ENCODE measurements around the gene ZNG1A.
"Not testable (repeated sequence)": the region's sequence is repeated elsewhere in the genome, so short reads cannot be mapped to it uniquely, and the experiment has no call there.

The ZNG1A gene

DNA sequence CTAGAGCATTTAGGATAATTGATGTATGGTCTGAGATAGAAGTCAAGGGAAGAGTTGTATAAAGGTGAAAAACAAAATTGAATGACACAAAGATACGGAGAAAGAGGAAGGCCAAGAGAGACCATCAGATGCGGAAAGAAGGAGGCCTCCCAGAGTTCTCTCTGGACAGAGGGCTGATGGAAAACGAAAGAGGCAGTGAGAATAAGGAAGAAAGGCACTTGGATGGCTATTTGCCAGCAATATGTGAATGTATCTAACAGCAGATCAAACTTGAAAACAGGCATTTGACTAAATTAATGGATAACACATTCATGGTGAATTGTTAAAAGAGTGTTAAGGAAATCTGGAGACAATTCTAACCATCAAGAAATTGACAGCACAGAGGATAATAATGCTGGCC lies 33.4 kb upstream of the ZNG1A start:
- TF ChIP-seq, protein P1, sequence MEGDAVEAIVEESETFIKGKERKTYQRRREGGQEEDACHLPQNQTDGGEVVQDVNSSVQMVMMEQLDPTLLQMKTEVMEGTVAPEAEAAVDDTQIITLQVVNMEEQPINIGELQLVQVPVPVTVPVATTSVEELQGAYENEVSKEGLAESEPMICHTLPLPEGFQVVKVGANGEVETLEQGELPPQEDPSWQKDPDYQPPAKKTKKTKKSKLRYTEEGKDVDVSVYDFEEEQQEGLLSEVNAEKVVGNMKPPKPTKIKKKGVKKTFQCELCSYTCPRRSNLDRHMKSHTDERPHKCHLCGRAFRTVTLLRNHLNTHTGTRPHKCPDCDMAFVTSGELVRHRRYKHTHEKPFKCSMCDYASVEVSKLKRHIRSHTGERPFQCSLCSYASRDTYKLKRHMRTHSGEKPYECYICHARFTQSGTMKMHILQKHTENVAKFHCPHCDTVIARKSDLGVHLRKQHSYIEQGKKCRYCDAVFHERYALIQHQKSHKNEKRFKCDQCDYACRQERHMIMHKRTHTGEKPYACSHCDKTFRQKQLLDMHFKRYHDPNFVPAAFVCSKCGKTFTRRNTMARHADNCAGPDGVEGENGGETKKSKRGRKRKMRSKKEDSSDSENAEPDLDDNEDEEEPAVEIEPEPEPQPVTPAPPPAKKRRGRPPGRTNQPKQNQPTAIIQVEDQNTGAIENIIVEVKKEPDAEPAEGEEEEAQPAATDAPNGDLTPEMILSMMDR (IDR thresholded peaks at IDR 0.05; ENCODE audit: control insufficient read depth, insufficient read depth, low read depth, low read length, missing control alignments) = no peak
- DNase-seq (ENCODE audit: low read depth) = no peak

DNA sequence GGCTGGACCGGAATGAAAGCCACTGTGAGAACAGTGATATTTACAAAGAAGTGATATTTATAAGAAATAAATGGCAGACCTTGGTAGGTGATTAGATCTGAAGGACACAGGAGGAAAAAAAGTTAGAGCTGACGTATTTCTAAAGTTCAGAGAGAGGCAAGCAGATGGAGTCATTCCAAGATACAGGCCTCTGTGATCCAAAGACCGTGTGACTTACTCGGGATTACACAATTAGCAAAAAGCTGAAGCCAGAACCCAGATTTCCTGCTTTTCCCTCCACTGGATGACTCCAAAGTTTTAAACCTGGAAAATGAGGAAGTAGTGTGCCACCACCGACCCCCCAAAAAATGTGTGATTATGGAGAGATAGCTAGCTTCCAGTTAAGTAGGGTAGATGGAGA lies 32.7 kb upstream of the ZNG1A start:
- H3K4me3 ChIP-seq (ENCODE audit: control insufficient read depth, low read depth, low read length) = no peak overlapping the region
- TF ChIP-seq, protein P1 (IDR thresholded peaks at IDR 0.05; ENCODE audit: control insufficient read depth, insufficient read depth, low read depth, low read length, missing control alignments) = no peak
- no peak for DNase-seq (ENCODE audit: low read depth)

More for the DNA sequence above, 33.4 kb upstream of the ZNG1A start:
- no peak overlapping the region for H3K4me3 ChIP-seq (ENCODE audit: control insufficient read depth, low read depth, low read length)

DNA sequence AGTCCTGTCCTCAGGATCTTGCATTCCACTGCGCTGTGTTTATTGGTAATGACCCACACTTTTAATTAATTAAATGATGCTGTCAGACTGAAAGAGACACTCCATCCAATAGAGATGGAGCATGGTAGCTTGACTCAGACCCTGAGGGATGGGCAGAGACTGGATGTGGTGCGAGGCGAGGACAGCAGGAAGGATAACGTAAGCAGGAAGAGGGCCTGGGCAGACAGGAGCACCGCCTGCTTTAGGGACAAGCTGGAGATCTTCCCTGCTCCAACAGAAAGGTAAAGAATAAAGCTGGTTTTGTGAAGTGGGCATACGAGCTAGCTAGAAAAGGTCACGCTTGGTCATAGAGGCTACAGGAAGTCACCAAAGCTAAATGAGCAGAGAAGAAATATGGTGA lies 32.2 kb upstream of the ZNG1A start:
- H3K4me3 ChIP-seq (ENCODE audit: control insufficient read depth, low read depth, low read length) = no peak overlapping the region
- no peak for DNase-seq (ENCODE audit: low read depth)
- TF ChIP-seq, protein P1 (IDR thresholded peaks at IDR 0.05; ENCODE audit: control insufficient read depth, insufficient read depth, low read depth, low read length, missing control alignments) = no peak

DNA sequence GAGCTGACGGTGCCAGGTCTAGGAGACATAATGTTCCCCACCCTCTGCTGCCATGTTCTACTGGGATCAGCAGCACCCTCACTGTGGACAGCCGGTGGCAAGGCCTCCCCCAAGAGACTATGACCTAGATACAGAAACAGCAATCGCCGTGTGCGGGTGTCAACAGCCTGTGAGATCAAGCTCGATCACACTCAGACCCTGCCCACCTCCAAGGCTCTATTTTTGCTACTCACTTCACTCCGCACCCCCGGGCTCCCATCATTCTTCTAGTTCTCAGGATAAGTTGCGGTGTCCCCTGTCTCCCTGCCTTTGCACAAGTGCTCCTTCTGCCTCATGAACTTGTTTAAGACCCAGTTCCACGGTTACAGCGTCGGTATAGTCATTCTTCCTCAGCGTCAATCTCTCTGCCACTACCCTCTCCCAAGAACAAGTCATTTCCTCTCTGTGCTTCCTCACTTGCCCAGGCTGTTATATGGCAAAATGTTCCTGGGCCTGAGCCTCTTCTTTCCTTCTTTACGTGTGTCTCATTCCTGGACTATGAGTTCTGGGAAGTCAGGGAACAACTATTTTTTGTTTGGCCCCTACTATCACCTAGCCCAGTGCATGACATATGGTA lies 30.4 kb upstream of the ZNG1A start:
- H3K4me3 ChIP-seq (ENCODE audit: control insufficient read depth, low read depth, low read length) = no peak overlapping the region
- TF ChIP-seq, protein P1 (IDR thresholded peaks at IDR 0.05; ENCODE audit: control insufficient read depth, insufficient read depth, low read depth, low read length, missing control alignments) = no peak
- no peak for DNase-seq (ENCODE audit: low read depth)

DNA sequence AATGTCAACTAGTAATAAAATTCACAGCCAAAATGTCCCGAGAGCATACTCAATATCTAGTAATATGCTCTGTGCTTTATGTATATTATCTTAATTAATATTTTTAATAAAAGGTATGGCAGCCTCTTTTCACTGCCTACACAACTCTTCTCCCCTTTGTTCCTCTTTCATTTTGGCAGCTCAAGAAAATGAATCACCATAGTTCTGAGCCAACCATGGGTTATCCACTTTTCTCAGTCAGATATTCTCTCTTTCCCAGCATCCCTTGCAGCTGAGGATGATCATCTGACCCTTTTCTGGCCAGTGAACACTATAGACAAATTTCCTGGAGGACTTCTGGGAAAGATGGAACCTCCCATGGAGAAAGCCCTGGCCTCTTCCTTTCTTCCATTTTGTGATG lies 27.6 kb upstream of the ZNG1A start:
- TF ChIP-seq, protein P1 (IDR thresholded peaks at IDR 0.05; ENCODE audit: control insufficient read depth, insufficient read depth, low read depth, low read length, missing control alignments) = no peak
- H3K4me3 ChIP-seq (ENCODE audit: control insufficient read depth, low read depth, low read length) = no peak overlapping the region
- DNase-seq (ENCODE audit: low read depth) = no peak

DNA sequence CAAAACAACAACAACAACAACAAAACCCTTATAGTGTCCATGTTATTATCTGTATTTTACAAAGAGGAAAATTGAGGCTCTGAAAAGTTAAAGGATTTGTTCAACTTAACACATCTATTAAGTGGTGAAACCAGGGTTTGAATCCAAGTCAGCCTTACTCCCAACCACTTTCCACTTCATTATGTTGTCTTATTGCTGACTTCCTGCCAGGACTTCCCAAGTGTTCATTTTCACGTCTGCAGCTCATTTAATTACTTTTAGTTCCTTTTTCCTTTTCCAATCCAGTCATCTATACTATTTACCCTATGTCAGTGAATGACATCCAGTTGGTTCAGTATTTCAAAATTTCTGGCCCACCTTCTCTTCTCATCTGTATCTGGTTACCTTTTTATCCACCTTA lies 20.7 kb upstream of the ZNG1A start:
- DNase-seq (ENCODE audit: low read depth); H3K4me3 ChIP-seq (ENCODE audit: control insufficient read depth, low read depth, low read length): not testable (repeated sequence)

DNA sequence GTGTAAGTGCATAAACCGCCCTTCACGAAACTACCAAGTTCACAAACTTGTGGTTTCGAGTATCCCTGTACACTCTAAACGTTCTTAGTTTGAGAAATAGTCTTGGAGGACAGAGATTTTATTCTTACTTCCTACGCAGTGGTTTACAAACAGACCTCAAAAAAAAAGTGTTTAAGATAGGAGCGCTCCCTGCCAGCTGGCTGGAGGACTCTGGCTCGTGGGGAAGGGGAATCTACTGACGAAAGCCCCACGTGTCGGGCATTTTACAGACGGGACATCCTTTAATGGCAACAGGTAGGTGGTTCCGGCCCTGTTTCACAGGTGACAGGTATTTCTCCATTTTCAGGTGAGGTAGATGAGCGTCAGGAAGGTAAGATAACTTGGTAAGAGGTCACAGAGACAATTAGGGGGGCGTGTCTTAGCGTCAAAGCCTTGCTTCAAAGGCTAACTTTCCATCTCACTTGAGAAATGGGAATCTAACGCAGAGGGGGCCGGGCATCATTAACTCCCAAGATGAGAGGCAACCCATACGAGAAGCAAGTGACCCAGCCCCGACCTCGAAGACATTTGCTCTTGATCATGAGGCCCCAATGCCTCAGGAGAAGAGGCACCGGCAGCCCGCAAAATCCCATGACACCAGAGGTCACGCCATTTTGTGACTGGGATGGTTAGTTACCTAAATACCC lies 573 bp downstream of the ZNG1A start:
- H3K4me3 ChIP-seq (ENCODE audit: control insufficient read depth, low read depth, low read length) = peak overlapping the region; percentile 39
- DNase-seq (ENCODE audit: low read depth) = not testable (repeated sequence)

DNA sequence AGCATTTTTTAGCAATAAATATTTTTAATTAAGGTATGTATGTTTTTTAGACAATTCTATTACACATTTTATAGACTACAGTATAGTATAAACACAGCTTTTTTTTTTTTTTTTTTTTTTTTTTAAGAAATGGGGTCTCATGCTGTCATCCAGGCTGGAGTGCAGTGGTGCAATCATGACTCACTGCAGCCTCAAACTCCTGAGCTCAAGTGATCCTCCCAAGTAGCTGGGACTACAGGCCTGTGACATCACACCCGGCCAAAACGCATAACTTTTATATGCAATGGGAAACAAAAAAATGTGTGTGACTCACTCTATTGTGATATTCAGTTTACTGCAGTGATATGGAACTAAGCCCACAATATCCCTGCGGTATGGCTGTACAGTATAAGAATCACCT lies 9.1 kb downstream of the ZNG1A start:
- not testable (repeated sequence) for H3K4me3 ChIP-seq (ENCODE audit: control insufficient read depth, low read depth, low read length); DNase-seq (ENCODE audit: low read depth)

DNA sequence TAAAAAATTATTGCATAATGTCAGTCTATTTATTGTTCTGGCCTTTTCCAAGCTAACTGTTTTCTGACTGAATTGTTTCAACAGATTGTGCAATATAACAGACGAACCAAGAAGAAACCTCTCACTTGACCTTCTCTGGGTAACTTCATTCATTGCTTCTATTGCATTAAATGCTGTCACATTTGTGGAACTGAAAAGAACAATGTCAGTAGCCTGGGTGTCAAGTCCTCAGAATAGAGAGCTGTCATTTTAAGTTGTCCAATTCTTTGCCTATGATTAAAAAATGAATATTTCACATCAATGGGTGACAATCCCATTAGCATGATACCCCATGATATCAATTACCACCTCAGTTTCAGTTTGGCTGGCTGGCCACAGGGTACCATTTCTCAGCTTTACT lies 19.0 kb downstream of the ZNG1A start:
- DNase-seq (ENCODE audit: low read depth); H3K4me3 ChIP-seq (ENCODE audit: control insufficient read depth, low read depth, low read length): not testable (repeated sequence)

DNA sequence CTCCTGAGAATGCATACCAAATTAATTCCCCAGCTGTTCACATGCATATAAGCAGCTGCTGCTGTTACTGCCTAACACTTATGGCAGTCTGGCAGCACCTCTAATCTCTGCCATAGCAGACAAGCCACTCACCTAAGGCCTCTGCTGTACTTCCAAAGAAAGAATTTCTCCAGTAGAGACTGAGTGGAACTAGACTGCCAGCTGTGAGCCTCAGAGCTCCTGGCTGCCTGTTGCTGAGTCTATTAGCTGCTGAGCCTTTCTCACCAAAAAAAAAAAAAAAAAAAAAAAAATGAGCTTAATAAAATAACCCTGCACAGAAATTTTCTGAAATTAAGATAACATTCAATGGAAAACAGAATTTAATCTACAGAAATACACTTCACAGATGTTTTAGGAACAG lies 27.7 kb downstream of the ZNG1A start:
- DNase-seq (ENCODE audit: low read depth); H3K4me3 ChIP-seq (ENCODE audit: control insufficient read depth, low read depth, low read length): not testable (repeated sequence)

DNA sequence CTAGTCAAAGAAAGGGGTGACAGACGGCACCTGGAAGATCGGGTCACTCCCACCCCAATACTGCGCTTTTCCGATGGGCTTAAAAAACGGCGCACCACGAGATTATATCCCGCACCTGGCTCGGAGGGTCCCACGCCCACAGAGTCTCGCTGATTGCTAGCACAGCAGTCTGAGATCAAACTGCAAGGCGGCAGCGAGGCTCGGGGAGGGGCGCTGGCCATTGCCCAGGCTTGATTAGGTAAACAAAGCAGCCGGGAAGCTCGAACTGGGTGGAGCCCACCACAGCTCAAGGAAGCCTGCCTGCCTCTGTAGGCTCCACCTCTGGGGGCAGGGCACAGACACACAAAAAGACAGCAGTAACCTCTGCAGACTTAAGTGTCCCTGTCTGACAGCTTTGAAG lies 39.0 kb downstream of the ZNG1A start:
- H3K4me3 ChIP-seq (ENCODE audit: control insufficient read depth, low read depth, low read length); DNase-seq (ENCODE audit: low read depth): not testable (repeated sequence)

DNA sequence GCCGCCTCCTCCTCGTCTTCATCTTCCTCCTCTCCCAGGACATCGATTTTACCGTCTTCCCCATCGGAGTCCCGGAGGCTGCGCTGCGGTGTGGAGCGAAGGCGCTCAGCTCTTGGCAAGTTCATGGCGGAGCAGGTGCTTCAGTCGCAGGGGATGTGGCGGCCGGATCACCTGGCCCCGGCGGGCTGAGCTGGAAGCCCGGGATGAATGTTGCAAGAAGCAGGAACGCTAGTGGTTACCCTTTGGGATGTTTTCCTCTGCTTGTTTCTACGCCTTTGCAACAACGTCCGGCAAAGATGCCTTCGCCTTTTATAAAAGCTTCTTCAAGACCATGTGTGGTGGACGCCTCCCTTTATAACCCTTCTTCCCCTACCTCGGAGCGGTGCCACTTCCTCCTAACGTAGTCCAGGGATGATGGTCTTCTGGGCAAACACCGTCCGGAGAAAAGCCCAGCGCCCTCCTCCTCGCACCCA lies 60.8 kb downstream of the ZNG1A start, which contains the start of gene FOXD4:
FOXD4 (minus strand) TSS at position 423 of the 473 bp plus-strand sequence; CDS start at position 125, 298 bp downstream.
- DNase-seq (ENCODE audit: low read depth) = not testable (repeated sequence)

More for the DNA sequence above, 60.8 kb downstream of the ZNG1A start, which contains the start of gene FOXD4:
- not testable (repeated sequence) for H3K4me3 ChIP-seq (ENCODE audit: control insufficient read depth, low read depth, low read length)

Measured in AG09309 (cell line).